ENCODE data around the gene RFNG. TPM values are rescaled to one million over a fixed set of nuclear protein-coding genes. Genes with fewer than 3 reads are reported as not detected.

Gene RFNG
- total and polyA plus RNA-seq, 2 donors (not counting 1 experiment from before 2014, with no cell fraction given): 30.1 to 44.5 TPM

GRCh38 chr17:82030470-82031302 is 20.9 kb downstream of the RFNG start:
- Histone ChIP-seq H3K9me3 (ENCODE audit: control extremely low read depth in 1 of 3, control insufficient read depth in 2 of 3, insufficient read depth in 1 of 3, low read length in 2 of 3) (peaks cover 0 to 10% (median 0%) of the 10 kb centered on the region in 3 donors), H3K27ac (ENCODE audit: low read length in 2 of 2) (no peak overlapping the region), H3K4me2 (replicated peaks; ENCODE audit: low read depth, low read length, poor library complexity, severe bottlenecking) (peak overlapping the region; percentile 97), H3K9ac (ENCODE audit: low read length) (peak overlapping the region; percentile 59), H3K27me3 (replicated peaks in 1 of 4; ENCODE audit: control extremely low read depth in 1 of 4, control insufficient read depth in 3 of 4, insufficient read depth in 4 of 4, low read length in 3 of 4) (peaks cover 0 to 39% (median 3%) of the 10 kb centered on the region in 4 experiments), H3K4me3 (ENCODE audit: control extremely low read depth in 1 of 5, extremely low read depth in 1 of 5, insufficient read depth in 1 of 5, low read depth in 2 of 5, low read length in 4 of 5) (peak overlapping the region in 4 of 5 experiments; percentile 45 to 59 (median 54)), H3K79me2 (ENCODE audit: control insufficient read depth, insufficient read depth, low read length) (peaks cover 2% of the 10 kb centered on the region), H3K36me3 (replicated peaks in 1 of 2; ENCODE audit: control extremely low read depth in 1 of 2, control insufficient read depth in 1 of 2, extremely low read depth in 1 of 2, insufficient read depth in 2 of 2, low read length in 1 of 2) (no peaks in the 10 kb centered on the region), H4K20me1 (ENCODE audit: control insufficient read depth, insufficient read depth, low read length, poor library complexity, severe bottlenecking) (peaks cover 41% of the 10 kb centered on the region), H3K4me1 (ENCODE audit: control insufficient read depth in 2 of 2, insufficient read depth in 2 of 2, low read length in 2 of 2) (peaks cover 17 to 21% of the 10 kb centered on the region in 2 donors), H2AFZ (ENCODE audit: insufficient read depth, low read depth, low read length, poor library complexity, severe bottlenecking) (peak overlapping the region; percentile 72)
- Mint-ChIP-seq H3K9me3 (ENCODE audit: insufficient read depth) (no peaks in the 10 kb centered on the region), H3K27me3 (no peaks in the 10 kb centered on the region), H3K4me3 (peak overlapping the region; percentile 89), H3K27ac (peak overlapping the region; percentile 41), H3K4me1 (peaks cover 17% of the 10 kb centered on the region)
- 1% methylated on average over 94 of the region's 94 CpGs for WGBS (ENCODE audit: insufficient coverage)
- ATAC-seq (ENCODE audit: low read depth) (peak; percentile 89), DNase-seq (peak; percentile 86)
- no peak for TF ChIP-seq EZH2 (IDR thresholded peaks at IDR 0.05; ENCODE audit: borderline replicate concordance, insufficient read depth, low read depth, low read length, poor library complexity, severe bottlenecking)
- peak; percentile 94 for TF ChIP-seq CTCF (IDR thresholded peaks at IDR 0.05)
- intact Hi-C loops (cut with micrococcal nuclease): loop anchor here (1.0 to 10.0 kb wide), 2 partner anchors 77 to 524 kb away; no protein-coding TSS in a partner anchor
- ChIA-PET CTCF (interaction anchor here (0.6 to 3.0 kb wide), 16 partner anchors 10 to 686 kb away, joined by 3 to 41 read pairs (median 3); partner anchors contain the start of gene FN3KRP), POLR2A (interaction anchor here (0.5 to 0.9 kb wide), 2 partner anchors 8 to 305 kb away, joined by 3 to 6 read pairs; partner anchors contain the start of genes CENPX and LRRC45)
